Prostate gland (tissue), 2 donors: ENCODE data around the gene MVP.

Source experiments
- POLR2A ChIP-seq: fragments of 450-650 bp; IDR thresholded peaks from one replicate; pipeline ENCODE4 v1.6.1; 2016; ENCODE audit warnings: antibody characterized with exemption, mild to moderate bottlenecking
- TF ChIP-seq, protein P1 (sequence below), 4 experiments: fragments of 200-600 bp in 2 of 4; fragments of 450-650 bp in 2 of 4; sonication (generic) in 2 of 4; IDR thresholded peaks; 1 replicate in 3 of 4; 2 replicates in 1 of 4; pipeline ENCODE4 v1.5.1; 2016 to 2019; ENCODE audit warnings: antibody characterized with exemption in 4 of 4, mild to moderate bottlenecking in 2 of 4, moderate library complexity in 2 of 4

DNA sequence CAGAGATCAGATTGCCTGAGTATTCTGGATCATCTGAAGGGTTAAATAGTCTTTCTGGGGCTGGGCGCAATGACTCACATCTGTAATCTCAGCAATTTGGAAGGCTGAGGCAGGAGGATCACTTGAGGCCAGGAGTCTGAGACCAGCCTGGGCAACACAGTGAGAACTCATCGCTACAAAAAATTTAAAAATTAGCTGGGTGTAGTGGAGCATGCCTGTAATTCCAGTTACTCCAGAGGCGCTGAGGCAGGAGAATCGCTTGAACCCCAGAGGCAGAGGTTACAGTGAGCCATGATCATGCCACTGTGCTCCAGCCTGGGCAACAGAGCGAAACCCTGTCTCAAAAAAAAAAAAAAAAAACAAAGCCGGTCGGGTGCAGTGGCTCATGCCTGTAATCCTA, 15.7 kb downstream of the MVP start:
- no peak for TF ChIP-seq POLR2A
- TF ChIP-seq, protein P1, sequence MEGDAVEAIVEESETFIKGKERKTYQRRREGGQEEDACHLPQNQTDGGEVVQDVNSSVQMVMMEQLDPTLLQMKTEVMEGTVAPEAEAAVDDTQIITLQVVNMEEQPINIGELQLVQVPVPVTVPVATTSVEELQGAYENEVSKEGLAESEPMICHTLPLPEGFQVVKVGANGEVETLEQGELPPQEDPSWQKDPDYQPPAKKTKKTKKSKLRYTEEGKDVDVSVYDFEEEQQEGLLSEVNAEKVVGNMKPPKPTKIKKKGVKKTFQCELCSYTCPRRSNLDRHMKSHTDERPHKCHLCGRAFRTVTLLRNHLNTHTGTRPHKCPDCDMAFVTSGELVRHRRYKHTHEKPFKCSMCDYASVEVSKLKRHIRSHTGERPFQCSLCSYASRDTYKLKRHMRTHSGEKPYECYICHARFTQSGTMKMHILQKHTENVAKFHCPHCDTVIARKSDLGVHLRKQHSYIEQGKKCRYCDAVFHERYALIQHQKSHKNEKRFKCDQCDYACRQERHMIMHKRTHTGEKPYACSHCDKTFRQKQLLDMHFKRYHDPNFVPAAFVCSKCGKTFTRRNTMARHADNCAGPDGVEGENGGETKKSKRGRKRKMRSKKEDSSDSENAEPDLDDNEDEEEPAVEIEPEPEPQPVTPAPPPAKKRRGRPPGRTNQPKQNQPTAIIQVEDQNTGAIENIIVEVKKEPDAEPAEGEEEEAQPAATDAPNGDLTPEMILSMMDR (IDR thresholded peaks at IDR 0.05) = no peak
